ENCODE data around the gene TUSC2.
A peak's percentile ranks its signal among the peaks of the same experiment; 100 is the strongest.

The TUSC2 gene

DNA sequence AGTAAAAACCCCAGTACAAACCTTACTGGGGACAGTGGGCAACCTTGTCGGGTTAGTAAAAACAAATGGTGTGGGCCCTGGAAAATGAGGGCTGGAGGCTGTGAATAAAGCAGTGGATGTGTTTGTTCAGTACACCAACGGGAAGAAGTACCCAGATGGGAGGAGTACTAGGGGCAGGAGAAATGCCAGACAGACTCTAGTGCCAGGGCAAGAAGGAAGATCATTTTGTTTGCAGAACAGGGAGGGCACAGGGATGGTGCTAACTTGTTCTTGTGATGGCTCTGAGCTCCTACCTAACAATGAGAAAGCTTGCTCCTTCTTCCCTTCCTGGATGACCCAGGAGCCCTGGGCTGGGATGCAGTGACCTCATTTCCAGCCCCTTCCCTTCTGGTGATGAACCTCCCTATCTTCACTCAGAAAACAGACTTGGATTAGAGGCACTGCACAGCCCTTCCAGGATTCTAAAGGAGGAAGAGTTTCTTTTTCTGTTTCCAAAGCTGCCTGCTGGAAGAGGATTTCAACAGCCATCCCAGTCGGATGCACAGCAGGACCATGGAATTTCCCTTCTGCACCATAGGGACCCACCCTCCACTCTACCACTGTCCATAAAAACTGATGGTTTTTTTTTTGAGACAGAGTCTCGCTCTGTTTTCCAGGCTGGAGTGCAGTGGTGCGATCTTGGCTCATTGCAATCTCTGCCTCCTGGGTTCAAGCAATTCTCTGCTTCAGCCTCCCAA, 6.5 kb upstream of the TUSC2 start:
- no peak for DNase-seq (ENCODE audit: low spot score)

DNA sequence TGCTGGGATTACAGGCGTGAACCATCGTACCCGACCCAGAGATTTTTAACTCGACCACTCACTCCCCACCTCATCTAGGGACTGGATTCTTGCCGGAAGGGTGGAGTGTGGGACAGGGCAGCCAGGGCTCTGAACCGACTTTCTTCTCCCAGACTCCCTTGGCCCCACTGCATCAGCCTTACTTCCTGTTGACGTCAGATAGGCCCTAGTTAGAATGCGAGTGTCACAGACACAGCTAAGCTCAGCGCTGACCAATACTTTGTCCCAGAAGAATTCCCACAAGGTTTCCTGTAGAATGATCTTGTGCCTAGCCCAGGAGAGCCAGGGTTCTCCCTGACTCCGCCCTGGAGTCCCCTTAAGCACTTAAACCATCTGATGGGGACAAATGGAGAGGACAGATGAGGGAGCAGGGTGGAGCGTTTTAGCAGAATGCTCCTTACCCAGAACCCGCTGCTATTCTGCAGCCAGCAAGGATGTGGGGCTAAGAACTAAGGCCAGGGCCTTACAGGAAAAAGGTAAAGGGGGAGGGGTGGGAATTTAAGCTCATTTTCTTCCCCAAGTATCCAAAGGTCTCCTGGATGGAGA, 5.8 kb upstream of the TUSC2 start:
- no peak for DNase-seq (ENCODE audit: low spot score)

DNA sequence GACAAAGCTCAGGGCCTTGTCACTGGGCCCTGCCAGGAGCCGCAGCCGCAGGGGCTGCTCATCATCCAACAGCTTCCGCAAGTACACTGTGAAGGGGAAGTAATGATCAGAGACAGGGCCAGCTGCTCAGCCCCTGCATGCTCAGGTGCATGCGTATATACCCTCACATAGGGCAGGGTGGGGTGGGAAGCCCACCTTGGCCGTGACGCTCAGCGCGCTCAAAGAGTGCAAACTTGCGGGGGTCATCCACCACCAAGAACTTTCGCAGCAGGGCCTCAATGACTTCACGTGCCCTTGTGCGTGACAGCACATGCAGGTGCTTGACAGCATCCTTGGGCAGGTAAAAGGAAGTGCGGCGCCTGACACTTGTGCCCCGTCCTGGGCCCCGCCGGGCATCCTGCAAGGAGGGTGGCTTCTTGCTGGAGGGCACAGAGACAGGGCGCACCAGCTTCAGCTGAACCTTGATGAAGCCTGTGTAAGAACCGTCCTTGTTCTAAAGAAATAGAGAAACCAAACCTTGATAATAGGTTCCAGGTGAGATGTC, 3.4 kb upstream of the TUSC2 start:
- DNase-seq (ENCODE audit: low spot score), result no peak

- no peak for DNase-seq (ENCODE audit: low spot score)
These were observed 2.3 kb upstream of the TUSC2 start for GRCh38 chr3:50330330-50330729.

DNA sequence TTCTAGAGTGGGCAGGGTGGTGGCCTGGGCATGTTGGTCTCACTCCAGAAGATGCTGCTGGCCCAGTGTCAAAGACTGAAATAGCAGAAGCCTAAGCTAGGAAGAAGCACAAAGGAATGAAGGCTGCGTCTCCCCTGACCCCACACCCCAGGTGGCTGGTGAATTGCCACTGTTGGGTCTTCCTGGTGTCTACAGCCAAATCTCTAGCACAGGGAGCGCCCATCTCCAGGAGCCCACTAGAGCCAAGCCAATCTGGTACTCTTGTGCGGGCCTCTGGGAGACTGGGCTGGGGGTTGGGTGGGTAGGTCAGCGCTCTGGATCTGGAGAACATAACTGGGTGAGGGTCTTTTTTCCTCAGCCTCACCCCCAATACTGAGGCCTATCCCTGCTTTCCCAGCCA, 894 bp downstream of the TUSC2 start:
- DNase-seq (ENCODE audit: low spot score), result no peak

DNA sequence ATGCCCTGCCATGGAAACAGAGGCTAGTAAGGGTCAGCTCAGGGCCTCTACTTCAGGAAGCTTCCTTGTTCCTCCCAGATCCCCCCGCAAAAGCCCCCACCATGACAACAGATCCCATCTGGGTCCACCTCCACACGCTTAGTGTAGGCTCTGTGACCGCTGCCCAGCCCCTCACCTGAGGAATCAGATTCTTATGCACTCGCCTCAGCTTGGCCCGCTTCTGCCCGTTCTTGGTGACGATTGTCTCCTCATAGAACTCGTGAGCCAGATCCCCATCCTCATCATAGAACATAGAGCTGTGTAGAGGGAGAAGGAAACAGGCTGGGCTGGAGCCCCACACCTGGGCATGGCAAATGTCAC, 1.9 kb downstream of the TUSC2 start:
- no peak for DNase-seq (ENCODE audit: low spot score)

GRCh38 chr3:50325497-50326181, 2.4 kb downstream of the TUSC2 start:
- DNase-seq (ENCODE audit: low spot score), result no peak

- DNase-seq (ENCODE audit: low spot score), result no peak
These were observed 2.9 kb downstream of the TUSC2 start for GRCh38 chr3:50325113-50325480.

- DNase-seq (ENCODE audit: low spot score), result peak; percentile 80
These were observed 3.5 kb downstream of the TUSC2 start for GRCh38 chr3:50324351-50325112.

- no peak for DNase-seq (ENCODE audit: low spot score)
These were observed 4.3 kb downstream of the TUSC2 start for GRCh38 chr3:50323614-50324199.

GRCh38 chr3:50323092-50323600, 4.9 kb downstream of the TUSC2 start:
- no peak for DNase-seq (ENCODE audit: low spot score)

DNA sequence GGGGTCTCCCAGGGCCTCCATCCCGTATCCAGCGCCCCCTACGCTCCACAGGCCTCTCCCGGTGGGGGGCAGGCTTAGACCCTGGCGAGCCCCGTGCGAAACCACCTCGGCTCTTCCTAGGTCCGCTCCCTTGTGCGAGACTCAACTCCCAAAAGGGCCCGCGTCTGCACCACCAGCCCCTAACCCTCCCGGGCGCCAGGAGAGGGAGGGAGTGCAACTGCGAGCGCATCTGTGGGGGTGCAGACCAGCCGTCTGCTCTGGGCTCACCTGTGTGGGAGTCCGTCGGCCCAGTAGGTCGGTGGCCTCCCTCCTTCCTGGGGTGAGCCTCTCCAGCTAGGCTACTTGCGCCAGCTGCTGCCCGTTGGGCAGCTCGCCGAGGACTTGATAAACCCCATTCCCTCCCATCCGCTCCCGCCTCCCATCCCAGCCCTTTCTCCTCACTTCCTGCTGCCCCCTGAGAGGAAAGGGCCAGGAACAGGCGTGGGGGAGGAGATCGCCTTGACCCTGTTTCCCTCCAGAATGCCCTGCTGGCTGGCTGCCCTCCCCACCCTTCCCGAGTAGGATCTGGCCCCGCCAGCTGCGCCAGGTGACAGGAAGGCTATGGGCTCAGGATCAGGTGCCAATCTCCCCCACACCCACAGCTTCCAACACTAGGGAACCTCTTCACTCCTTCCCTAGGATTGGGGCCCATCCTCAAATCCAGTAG, 5.5 kb downstream of the TUSC2 start, which contains the start of gene HYAL2:
Gene HYAL2, minus strand, starts transcription at position 360 of the 706 bp plus-strand sequence. CDS start 2,256 bp downstream, outside the sequence.
- DNase-seq (ENCODE audit: low spot score), result no peak

DNA sequence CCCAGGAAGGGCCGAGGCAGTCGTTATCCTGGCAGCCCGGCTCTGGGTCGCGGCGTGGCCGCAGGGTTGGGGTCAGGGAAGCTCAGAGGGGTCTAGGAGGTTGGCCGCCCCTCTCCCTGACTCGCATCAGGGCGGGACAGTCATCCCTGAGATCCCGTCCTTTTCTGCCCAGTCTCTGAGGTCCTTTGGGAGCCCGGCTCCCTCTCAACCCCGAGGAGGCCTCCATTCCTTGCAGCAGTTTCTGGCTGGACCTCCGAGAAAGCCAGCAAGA, 6.0 kb downstream of the TUSC2 start:
- no peak for DNase-seq (ENCODE audit: low spot score)

- peak; percentile 94 for DNase-seq (ENCODE audit: low spot score)
These were observed 6.5 kb downstream of the TUSC2 start for GRCh38 chr3:50321336-50322114.

GRCh38 chr3:50320853-50321335, 7.1 kb downstream of the TUSC2 start:
- DNase-seq (ENCODE audit: low spot score), result peak; percentile 93

DNA sequence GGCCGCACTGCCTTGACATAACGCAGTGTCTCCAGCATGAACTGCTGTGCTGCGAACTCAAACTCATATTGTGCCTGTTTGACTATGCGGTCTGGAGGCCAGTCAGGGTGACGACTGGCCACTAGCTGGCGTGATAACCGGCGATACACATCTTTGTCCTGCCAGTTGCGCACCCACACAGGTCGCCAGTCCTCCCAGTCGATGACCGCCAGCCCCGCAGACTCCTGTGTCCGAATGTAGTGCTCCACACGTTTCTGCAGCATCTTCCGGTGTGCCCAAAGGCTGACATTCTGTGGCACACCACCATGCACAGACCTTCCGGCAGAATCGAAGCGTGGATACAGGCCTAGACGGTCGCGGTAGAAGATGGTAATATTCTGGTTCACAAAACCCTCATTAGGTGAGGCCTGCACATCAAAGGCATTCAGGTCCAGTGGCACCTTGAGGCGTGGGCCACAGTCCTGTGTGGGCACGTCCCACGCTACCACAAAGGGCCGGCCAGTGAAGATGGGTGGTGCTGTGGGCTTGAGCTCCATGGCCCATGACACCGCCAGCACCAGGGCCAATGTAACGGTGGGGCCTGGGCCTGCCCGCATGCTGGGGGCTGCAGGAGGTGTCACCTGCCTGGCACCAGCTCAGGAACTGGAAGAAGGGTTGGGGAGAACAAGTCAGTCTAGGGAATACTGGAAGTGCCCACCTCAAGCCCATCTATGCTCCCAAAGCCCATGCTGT, 8.0 kb downstream of the TUSC2 start:
- DNase-seq (ENCODE audit: low spot score), result no peak

DNA sequence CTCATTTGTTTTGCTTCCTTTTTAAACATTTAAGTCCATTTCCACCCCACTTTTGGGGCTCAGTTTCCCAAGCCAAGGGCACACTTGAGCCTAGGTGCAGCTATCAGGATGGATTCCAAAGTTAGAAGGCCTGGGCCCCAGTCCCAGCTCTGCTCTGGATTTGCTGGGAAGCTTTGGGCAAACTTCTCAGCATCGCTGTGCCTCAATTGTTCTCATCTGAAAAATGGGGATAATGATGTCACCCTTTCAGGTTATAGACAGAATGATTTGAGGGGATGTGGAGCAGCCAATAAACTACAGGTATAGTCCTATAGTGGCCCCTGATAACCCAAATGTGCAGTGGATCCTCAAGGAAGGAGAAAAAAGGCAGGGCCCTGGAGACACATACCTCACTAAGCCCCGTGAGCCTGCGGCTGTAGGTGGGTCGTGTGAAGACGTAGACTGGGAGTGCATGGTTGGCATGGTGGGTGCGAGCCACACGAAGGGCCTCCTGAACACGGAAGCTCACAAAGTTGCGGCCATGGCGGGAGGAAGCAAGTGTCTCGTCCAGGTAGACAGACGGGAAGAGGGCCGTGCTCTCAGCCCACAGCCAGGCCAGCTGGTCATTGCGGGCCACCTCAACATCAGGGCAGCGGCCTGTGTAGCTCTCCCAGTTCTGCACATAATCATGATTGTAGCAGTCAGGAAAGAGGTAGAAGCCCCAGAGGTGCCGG, 8.7 kb downstream of the TUSC2 start:
- DNase-seq (ENCODE audit: low spot score), result no peak

DNA sequence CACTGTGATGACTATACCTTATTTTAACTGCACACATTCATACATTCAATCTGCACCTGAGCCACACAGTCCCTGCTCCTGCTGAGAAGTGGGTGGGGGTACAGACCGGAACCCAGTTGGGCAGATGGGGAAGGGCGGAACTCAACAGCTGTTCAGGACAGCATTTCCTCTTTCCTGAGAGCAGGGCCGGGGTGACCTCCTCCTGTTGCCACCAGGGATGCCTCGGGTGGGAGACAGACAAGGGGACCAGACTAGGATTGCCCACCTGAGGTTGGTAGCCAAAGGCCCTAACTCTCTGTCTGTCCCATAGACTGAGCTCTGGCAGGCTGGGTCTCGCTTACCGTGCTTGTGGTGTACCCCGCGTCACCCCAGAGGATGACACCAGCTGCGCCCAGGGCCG, 9.4 kb downstream of the TUSC2 start:
- DNase-seq (ENCODE audit: low spot score), result no peak

- no peak for DNase-seq (ENCODE audit: low spot score)
These were observed 9.9 kb downstream of the TUSC2 start for GRCh38 chr3:50318163-50318562.

Data from D341Med (cell line).